PC-9 (cell line): ENCODE results near the gene EVI5L.

Experiments used
- EZH2 ChIP-seq: fragments of 200-600 bp; sonication (generic); IDR thresholded peaks from 2 replicates; pipeline ENCODE4 v1.8.0; 2017; ENCODE audit warnings: antibody characterized with exemption, low read depth
- TF ChIP-seq, protein P1 (sequence below): fragments of 200-600 bp; sonication (generic); conservative IDR thresholded peaks from 2 replicates; pipeline ENCODE4 v1.6.1; 2017; ENCODE audit warnings: mixed run types, antibody characterized with exemption, mild to moderate bottlenecking, moderate library complexity

DNA sequence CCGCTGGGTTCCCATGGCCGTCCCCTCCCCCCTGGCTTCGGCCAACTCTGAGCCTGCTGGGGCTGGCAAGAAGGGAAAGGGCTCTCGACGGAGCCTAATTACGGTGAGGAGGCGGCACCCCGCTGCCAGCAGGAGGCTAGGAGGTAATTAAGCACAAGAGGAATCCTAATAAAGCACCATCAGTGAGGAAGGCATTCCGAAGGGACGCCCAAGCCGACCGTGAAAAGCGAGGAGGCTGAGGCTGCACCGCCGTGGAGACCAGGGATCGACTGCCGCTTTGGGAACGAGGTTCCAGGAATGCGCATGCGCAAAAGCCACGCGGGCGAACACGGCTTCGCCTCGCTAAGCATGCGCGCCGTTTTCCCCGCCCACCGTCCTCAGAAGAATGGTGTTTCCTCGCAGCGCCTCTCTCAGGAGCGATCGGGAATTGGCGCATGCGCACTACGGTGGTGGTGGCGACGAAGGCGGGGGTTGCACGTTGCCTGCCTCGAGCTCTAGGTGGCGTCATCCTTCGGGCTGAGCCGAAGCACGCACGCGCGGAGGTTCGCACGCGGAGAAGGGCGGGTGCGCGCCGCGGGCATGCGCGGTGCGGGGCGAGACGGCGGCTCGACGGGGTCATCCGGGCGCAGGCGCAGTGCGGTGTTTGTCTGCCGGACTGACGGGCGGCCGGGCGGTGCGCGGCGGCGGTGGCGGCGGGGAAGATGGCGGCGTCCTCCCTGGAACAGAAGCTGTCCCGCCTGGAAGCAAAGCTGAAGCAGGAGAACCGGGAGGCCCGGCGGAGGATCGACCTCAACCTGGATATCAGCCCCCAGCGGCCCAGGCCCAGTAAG lies 73.4 kb downstream of the EVI5L start, which contains the start of gene MAP2K7:
- TF ChIP-seq, protein P1, sequence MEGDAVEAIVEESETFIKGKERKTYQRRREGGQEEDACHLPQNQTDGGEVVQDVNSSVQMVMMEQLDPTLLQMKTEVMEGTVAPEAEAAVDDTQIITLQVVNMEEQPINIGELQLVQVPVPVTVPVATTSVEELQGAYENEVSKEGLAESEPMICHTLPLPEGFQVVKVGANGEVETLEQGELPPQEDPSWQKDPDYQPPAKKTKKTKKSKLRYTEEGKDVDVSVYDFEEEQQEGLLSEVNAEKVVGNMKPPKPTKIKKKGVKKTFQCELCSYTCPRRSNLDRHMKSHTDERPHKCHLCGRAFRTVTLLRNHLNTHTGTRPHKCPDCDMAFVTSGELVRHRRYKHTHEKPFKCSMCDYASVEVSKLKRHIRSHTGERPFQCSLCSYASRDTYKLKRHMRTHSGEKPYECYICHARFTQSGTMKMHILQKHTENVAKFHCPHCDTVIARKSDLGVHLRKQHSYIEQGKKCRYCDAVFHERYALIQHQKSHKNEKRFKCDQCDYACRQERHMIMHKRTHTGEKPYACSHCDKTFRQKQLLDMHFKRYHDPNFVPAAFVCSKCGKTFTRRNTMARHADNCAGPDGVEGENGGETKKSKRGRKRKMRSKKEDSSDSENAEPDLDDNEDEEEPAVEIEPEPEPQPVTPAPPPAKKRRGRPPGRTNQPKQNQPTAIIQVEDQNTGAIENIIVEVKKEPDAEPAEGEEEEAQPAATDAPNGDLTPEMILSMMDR = peak; percentile 51; the same call in 1 of the 2 replicates
- no peak for TF ChIP-seq EZH2
